T-helper 17 cell (primary cell): ENCODE data around the gene RBPJL. TPM values are rescaled to one million over a fixed set of nuclear protein-coding genes. Genes with fewer than 3 reads are reported as not detected.

Experiments used
- ATAC-seq: fragments of 150-1000 bp; cut with Tn5 transposase; 2 replicates; pipeline ENCODE4 v1.10.0; 2021; ENCODE audit warnings: mild to moderate bottlenecking, moderate library complexity
- DNase-seq, 3 donors: peaks; one replicate each; pipeline versions ENCODE4 v3.0.0 to v3.0.0-alpha.2; 2020 to 2021
- H3K9me3 ChIP-seq: one replicate; pipeline ENCODE4 v1.7.0; 2013; ENCODE audit warnings: low read length, mild to moderate bottlenecking; ENCODE audit not compliant: control insufficient read depth, poor library complexity, severe bottlenecking
- H3K27ac Mint-ChIP-seq: one replicate; pipeline ENCODE4 v1.8.0; 2022; ENCODE audit warnings: mild to moderate bottlenecking, moderate library complexity, mixed read lengths
- H3K27me3 Mint-ChIP-seq: one replicate; pipeline ENCODE4 v1.8.0; 2022; ENCODE audit warnings: mixed read lengths
- H3K36me3 Mint-ChIP-seq: one replicate; pipeline ENCODE4 v1.8.0; 2022; ENCODE audit warnings: low read depth, mixed read lengths
- H3K4me1 Mint-ChIP-seq: one replicate; pipeline ENCODE4 v1.8.0; 2022; ENCODE audit warnings: mild to moderate bottlenecking, mixed read lengths
- H3K4me3 Mint-ChIP-seq: one replicate; pipeline ENCODE4 v1.8.0; 2022; ENCODE audit warnings: mild to moderate bottlenecking, moderate library complexity, mixed read lengths
- total RNA-seq, 4 donors: library from RNA in 2 of 4; stranded (reverse) in 2 of 4; gene quantifications; one replicate each; pipeline ENCODE4 v1.2.3 and lab custom pipeline; 2022 to 2026

The RBPJL gene
- total RNA-seq: not detected
- 0 reads per million in 2 donors for total RNA-seq (lab: John Stamatoyannopoulos, UW)

- no peaks in the 10 kb centered on the region for H3K9me3 ChIP-seq
- ATAC-seq (peak; percentile 41), DNase-seq (peak in 2 of 3 donors; percentile 36 to 45)
- Mint-ChIP-seq H3K4me1 (peaks cover 11% of the 10 kb centered on the region), H3K36me3 (peaks cover 5% of the 10 kb centered on the region), H3K27me3 (peaks cover 79% of the 10 kb centered on the region), H3K4me3 (no peak within 1 kb of the TSS), H3K27ac (peak within 1 kb of the TSS; percentile 45)
Measured at GRCh38 chr20:45306431-45306982, at the start of gene RBPJL. RBPJL (plus strand) TSS chr20:45306840; CDS start chr20:45306923, 83 bp downstream.

GRCh38 chr20:45257161-45257560 is 49.5 kb upstream of the RBPJL start:
- H3K27me3 Mint-ChIP-seq: peaks cover 72% of the 10 kb centered on the region
- no peak for ATAC-seq
- H3K36me3 Mint-ChIP-seq: peaks cover 7% of the 10 kb centered on the region
- no peak overlapping the region for H3K4me3 Mint-ChIP-seq
- no peak for DNase-seq
- peaks cover 3% of the 10 kb centered on the region for H3K4me1 Mint-ChIP-seq
- H3K27ac Mint-ChIP-seq: no peak overlapping the region
- no peaks in the 10 kb centered on the region for H3K9me3 ChIP-seq

- peaks cover 4% of the 10 kb centered on the region for H3K36me3 Mint-ChIP-seq
- H3K27ac Mint-ChIP-seq: no peak overlapping the region
- H3K9me3 ChIP-seq: no peaks in the 10 kb centered on the region
- ATAC-seq: no peak
- H3K4me1 Mint-ChIP-seq: peaks cover 3% of the 10 kb centered on the region
- H3K27me3 Mint-ChIP-seq: peaks cover 72% of the 10 kb centered on the region
- no peak for DNase-seq
- H3K4me3 Mint-ChIP-seq: no peak overlapping the region
Measured at GRCh38 chr20:45257711-45258110, 48.9 kb upstream of the RBPJL start.

- H3K9me3 ChIP-seq: no peaks in the 10 kb centered on the region
- peaks cover 4% of the 10 kb centered on the region for H3K36me3 Mint-ChIP-seq
- ATAC-seq: no peak
- DNase-seq: no peak
- H3K27ac Mint-ChIP-seq: no peak overlapping the region
- peaks cover 3% of the 10 kb centered on the region for H3K4me1 Mint-ChIP-seq
- H3K27me3 Mint-ChIP-seq: peaks cover 73% of the 10 kb centered on the region
- no peak overlapping the region for H3K4me3 Mint-ChIP-seq
Measured at GRCh38 chr20:45258259-45258658, 48.4 kb upstream of the RBPJL start.

- Mint-ChIP-seq H3K36me3 (peaks cover 4% of the 10 kb centered on the region), H3K4me3 (no peak overlapping the region), H3K27ac (no peak overlapping the region), H3K4me1 (peaks cover 3% of the 10 kb centered on the region), H3K27me3 (peaks cover 69% of the 10 kb centered on the region)
- H3K9me3 ChIP-seq: no peaks in the 10 kb centered on the region
- ATAC-seq: no peak
- DNase-seq: no peak
Measured at GRCh38 chr20:45258664-45259063, 48.0 kb upstream of the RBPJL start.

GRCh38 chr20:45263556-45264266 is 42.9 kb upstream of the RBPJL start:
- no peak for ATAC-seq
- no peaks in the 10 kb centered on the region for H3K9me3 ChIP-seq
- DNase-seq: no peak
- peaks cover 51% of the 10 kb centered on the region for H3K27me3 Mint-ChIP-seq
- H3K4me3 Mint-ChIP-seq: no peak overlapping the region
- no peaks in the 10 kb centered on the region for H3K4me1 Mint-ChIP-seq
- no peaks in the 10 kb centered on the region for H3K36me3 Mint-ChIP-seq
- H3K27ac Mint-ChIP-seq: no peak overlapping the region

- peaks cover 51% of the 10 kb centered on the region for H3K27me3 Mint-ChIP-seq
- H3K27ac Mint-ChIP-seq: no peak overlapping the region
- DNase-seq: no peak
- no peaks in the 10 kb centered on the region for H3K36me3 Mint-ChIP-seq
- H3K4me1 Mint-ChIP-seq: no peaks in the 10 kb centered on the region
- no peaks in the 10 kb centered on the region for H3K9me3 ChIP-seq
- H3K4me3 Mint-ChIP-seq: no peak overlapping the region
- no peak for ATAC-seq
Measured at GRCh38 chr20:45266977-45267376, 39.7 kb upstream of the RBPJL start.

- H3K4me3 Mint-ChIP-seq: no peak overlapping the region
- peaks cover 55% of the 10 kb centered on the region for H3K27me3 Mint-ChIP-seq
- no peaks in the 10 kb centered on the region for H3K4me1 Mint-ChIP-seq
- ATAC-seq (no peak), DNase-seq (no peak)
- H3K27ac Mint-ChIP-seq: no peak overlapping the region
- H3K9me3 ChIP-seq: no peaks in the 10 kb centered on the region
- H3K36me3 Mint-ChIP-seq: no peaks in the 10 kb centered on the region
Measured at GRCh38 chr20:45268531-45268930, 38.1 kb upstream of the RBPJL start.

- ATAC-seq: no peak
- DNase-seq: no peak
- no peaks in the 10 kb centered on the region for H3K36me3 Mint-ChIP-seq
- H3K4me3 Mint-ChIP-seq: no peak overlapping the region
- no peak overlapping the region for H3K27ac Mint-ChIP-seq
- H3K27me3 Mint-ChIP-seq: peaks cover 61% of the 10 kb centered on the region
- H3K4me1 Mint-ChIP-seq: no peaks in the 10 kb centered on the region
- H3K9me3 ChIP-seq: no peaks in the 10 kb centered on the region
Measured at GRCh38 chr20:45269056-45269455, 37.6 kb upstream of the RBPJL start.

GRCh38 chr20:45269754-45270270 is 36.8 kb upstream of the RBPJL start:
- Mint-ChIP-seq H3K36me3 (no peaks in the 10 kb centered on the region), H3K27me3 (peaks cover 68% of the 10 kb centered on the region), H3K4me3 (no peak overlapping the region), H3K27ac (no peak overlapping the region), H3K4me1 (no peaks in the 10 kb centered on the region)
- no peaks in the 10 kb centered on the region for H3K9me3 ChIP-seq
- DNase-seq (no peak), ATAC-seq (no peak)

- no peak for ATAC-seq
- Mint-ChIP-seq H3K27me3 (peaks cover 88% of the 10 kb centered on the region), H3K4me1 (no peaks in the 10 kb centered on the region), H3K27ac (no peak overlapping the region), H3K36me3 (peaks cover 4% of the 10 kb centered on the region), H3K4me3 (no peak overlapping the region)
- H3K9me3 ChIP-seq: no peaks in the 10 kb centered on the region
- no peak for DNase-seq
Measured at GRCh38 chr20:45275338-45275737, 31.3 kb upstream of the RBPJL start.

- no peak overlapping the region for H3K4me3 Mint-ChIP-seq
- peaks cover 7% of the 10 kb centered on the region for H3K36me3 Mint-ChIP-seq
- ATAC-seq (no peak), DNase-seq (no peak)
- no peaks in the 10 kb centered on the region for H3K9me3 ChIP-seq
- H3K27me3 Mint-ChIP-seq: peaks cover 85% of the 10 kb centered on the region
- no peak overlapping the region for H3K27ac Mint-ChIP-seq
- peaks cover 2% of the 10 kb centered on the region for H3K4me1 Mint-ChIP-seq
Measured at GRCh38 chr20:45279992-45280391, 26.6 kb upstream of the RBPJL start.

- Mint-ChIP-seq H3K4me1 (peaks cover 2% of the 10 kb centered on the region), H3K27ac (peak overlapping the region; percentile 3), H3K4me3 (no peak overlapping the region), H3K27me3 (peaks cover 86% of the 10 kb centered on the region), H3K36me3 (peaks cover 7% of the 10 kb centered on the region)
- H3K9me3 ChIP-seq: no peaks in the 10 kb centered on the region
- DNase-seq (no peak), ATAC-seq (no peak)
Measured at GRCh38 chr20:45282700-45283550, 23.7 kb upstream of the RBPJL start.
